ENCODE data around the gene SLC22A15. TPM values are rescaled to one million over a fixed set of nuclear protein-coding genes. Genes with fewer than 3 reads are reported as not detected.

The SLC22A15 gene
- total and polyA plus RNA-seq, 10 of the 15 experiments (the other 5 are each of a cell fraction or from before 2014, with no cell fraction given) = 0.05 to 2.8 (median 0.13) TPM; not detected in 1

DNA sequence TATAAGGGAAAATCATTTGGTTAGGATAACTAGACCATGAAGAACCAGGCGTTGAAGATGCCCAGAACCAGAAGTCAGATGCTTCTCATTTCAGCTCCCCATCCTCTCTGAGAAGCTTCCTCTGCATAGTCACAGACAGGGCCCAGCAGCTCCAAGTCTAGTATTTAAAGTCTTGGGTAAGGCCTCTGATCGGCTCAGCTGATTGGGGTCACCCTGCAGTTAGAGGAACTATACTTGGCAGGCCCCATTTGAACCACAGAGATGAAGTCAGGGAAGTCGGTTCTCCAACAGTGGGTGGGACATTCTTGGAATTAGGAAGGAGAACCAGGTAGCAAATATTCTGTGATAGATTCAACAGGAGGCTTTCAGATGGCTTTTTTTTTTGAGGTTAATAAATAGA lies 48.3 kb downstream of the SLC22A15 start (continued):
- TF ChIP-seq, protein P1, sequence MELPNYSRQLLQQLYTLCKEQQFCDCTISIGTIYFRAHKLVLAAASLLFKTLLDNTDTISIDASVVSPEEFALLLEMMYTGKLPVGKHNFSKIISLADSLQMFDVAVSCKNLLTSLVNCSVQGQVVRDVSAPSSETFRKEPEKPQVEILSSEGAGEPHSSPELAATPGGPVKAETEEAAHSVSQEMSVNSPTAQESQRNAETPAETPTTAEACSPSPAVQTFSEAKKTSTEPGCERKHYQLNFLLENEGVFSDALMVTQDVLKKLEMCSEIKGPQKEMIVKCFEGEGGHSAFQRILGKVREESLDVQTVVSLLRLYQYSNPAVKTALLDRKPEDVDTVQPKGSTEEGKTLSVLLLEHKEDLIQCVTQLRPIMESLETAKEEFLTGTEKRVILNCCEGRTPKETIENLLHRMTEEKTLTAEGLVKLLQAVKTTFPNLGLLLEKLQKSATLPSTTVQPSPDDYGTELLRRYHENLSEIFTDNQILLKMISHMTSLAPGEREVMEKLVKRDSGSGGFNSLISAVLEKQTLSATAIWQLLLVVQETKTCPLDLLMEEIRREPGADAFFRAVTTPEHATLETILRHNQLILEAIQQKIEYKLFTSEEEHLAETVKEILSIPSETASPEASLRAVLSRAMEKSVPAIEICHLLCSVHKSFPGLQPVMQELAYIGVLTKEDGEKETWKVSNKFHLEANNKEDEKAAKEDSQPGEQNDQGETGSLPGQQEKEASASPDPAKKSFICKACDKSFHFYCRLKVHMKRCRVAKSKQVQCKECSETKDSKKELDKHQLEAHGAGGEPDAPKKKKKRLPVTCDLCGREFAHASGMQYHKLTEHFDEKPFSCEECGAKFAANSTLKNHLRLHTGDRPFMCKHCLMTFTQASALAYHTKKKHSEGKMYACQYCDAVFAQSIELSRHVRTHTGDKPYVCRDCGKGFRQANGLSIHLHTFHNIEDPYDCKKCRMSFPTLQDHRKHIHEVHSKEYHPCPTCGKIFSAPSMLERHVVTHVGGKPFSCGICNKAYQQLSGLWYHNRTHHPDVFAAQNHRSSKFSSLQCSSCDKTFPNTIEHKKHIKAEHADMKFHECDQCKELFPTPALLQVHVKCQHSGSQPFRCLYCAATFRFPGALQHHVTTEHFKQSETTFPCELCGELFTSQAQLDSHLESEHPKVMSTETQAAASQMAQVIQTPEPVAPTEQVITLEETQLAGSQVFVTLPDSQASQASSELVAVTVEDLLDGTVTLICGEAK (IDR thresholded peaks at IDR 0.05; ENCODE audit: borderline replicate concordance) = no peak
- TF ChIP-seq TCF12 (IDR thresholded peaks at IDR 0.05; ENCODE audit: low read depth, low read length) = no peak
- no peak for TF ChIP-seq TBL1XR1 (IDR thresholded peaks at IDR 0.05; ENCODE audit: low read depth, low read length)
- no peak for TF ChIP-seq TAF1 (IDR thresholded peaks at IDR 0.05; ENCODE audit: borderline replicate concordance, low read depth, low read length)
- no peak for TF ChIP-seq TCF3 (IDR thresholded peaks at IDR 0.05; ENCODE audit: borderline replicate concordance, insufficient read depth, low read depth, low read length)
- TF ChIP-seq MTA2 (IDR thresholded peaks at IDR 0.05; ENCODE audit: low read depth) = no peak
- TF ChIP-seq KAT2A (conservative IDR thresholded peaks at IDR 0.05; ENCODE audit: control insufficient read depth, low read depth, low read length) = no peak
- no peak for TF ChIP-seq CHD1 (IDR thresholded peaks at IDR 0.05; ENCODE audit: low read depth, low read length)
- TF ChIP-seq CHD2 (IDR thresholded peaks at IDR 0.05; ENCODE audit: borderline replicate concordance, low read depth, low read length) = no peak

DNA sequence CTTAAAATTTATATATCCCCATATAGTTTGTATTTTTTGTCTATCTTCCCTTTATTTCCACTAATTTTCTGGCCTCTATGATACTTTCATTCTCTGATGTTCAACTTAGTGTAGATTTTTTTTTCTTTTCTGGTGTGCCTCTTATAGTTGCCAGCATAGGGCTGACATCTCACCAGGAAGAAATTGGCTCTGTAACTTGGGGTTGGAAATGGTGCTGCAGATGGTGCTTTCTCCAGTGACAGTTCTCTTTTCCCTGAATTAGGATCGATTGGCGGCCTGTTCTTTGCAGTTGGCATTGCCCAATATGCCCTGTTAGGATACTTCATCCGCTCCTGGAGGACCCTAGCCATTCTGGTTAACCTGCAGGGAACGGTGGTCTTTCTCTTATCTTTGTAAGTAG lies 50.3 kb downstream of the SLC22A15 start:
- H3K4me3 ChIP-seq = no peak overlapping the region
- ChIA-PET POLR2A (no interaction called here), SMC1A (ENCODE audit: uncharacterized antibody, unreplicated experiment) (no interaction called here), CTCF (no interaction called here), RAD21 (ENCODE audit: unreplicated experiment) (no interaction called here)
- no peak overlapping the region for H3K27ac ChIP-seq (ENCODE audit: control insufficient read depth, insufficient read depth)
- DNase-seq (ENCODE audit: low read depth, low spot score) (no peak), ATAC-seq (no peak), FAIRE-seq (no peak)
- no peaks in the 10 kb centered on the region for H4K20me1 ChIP-seq (ENCODE audit: control insufficient read depth, insufficient read depth)
- H3K79me2 ChIP-seq (ENCODE audit: control insufficient read depth, insufficient read depth, low read length) = no peaks in the 10 kb centered on the region
- no peaks in the 10 kb centered on the region for H3K36me3 ChIP-seq (ENCODE audit: control insufficient read depth in 2 of 2, insufficient read depth in 2 of 2, low read length in 1 of 2)
- no peak overlapping the region for H2AFZ ChIP-seq (ENCODE audit: control insufficient read depth, low read depth, low read length)
- H3K4me1 ChIP-seq (ENCODE audit: control insufficient read depth, insufficient read depth, low read length) = no peaks in the 10 kb centered on the region
- H3K9ac ChIP-seq (ENCODE audit: control insufficient read depth, insufficient read depth, low read length) = no peak overlapping the region
- H3K4me2 ChIP-seq (ENCODE audit: control insufficient read depth, insufficient read depth) = no peak overlapping the region
- H3K9me3 ChIP-seq (replicated peaks; ENCODE audit: control insufficient read depth, insufficient read depth, low read length) = no peaks in the 10 kb centered on the region
- intact Hi-C loops (cut with micrococcal nuclease; ENCODE audit: unreplicated experiment) = no loop called here
- 51% methylated on average over 4 of the region's 4 CpGs for WGBS (ENCODE audit: insufficient coverage, insufficient replicate concordance, low lambda C conversion rate, missing lambda C conversion rate)
- no peaks in the 10 kb centered on the region for H3K27me3 ChIP-seq (replicated peaks in 1 of 2; ENCODE audit: control insufficient read depth in 2 of 2, insufficient read depth in 2 of 2, low read length in 1 of 2)
- in situ Hi-C loops (cut with MboI) = no loop called here
- BruUV-seq (replicated peaks) = no TSS peak
- TF ChIP-seq RCOR1 (conservative IDR thresholded peaks at IDR 0.05; ENCODE audit: low read depth, low read length) = no peak
- no peak for TF ChIP-seq NFYB (IDR thresholded peaks at IDR 0.05; ENCODE audit: insufficient read depth, low read depth, low read length)
- no peak for TF ChIP-seq YY1 (IDR thresholded peaks at IDR 0.05; ENCODE audit: low read depth, low read length)
- TF ChIP-seq HDAC6 (IDR thresholded peaks at IDR 0.05; ENCODE audit: unreplicated experiment) = no peak
- TF ChIP-seq GABPA (IDR thresholded peaks at IDR 0.05; ENCODE audit: low read depth) = no peak
- no peak for TF ChIP-seq RELA (IDR thresholded peaks at IDR 0.05; ENCODE audit: borderline replicate concordance, partially characterized antibody)
- TF ChIP-seq POLR2AphosphoS2 (IDR thresholded peaks at IDR 0.05; ENCODE audit: low read depth, low read length) = no peak
- no peak for TF ChIP-seq MEF2A (IDR thresholded peaks at IDR 0.05; ENCODE audit: insufficient read depth, low read depth, low read length)
- no peak for TF ChIP-seq ATF7 (IDR thresholded peaks at IDR 0.05; ENCODE audit: low read depth)
- TF ChIP-seq ZNF622 (IDR thresholded peaks at IDR 0.05) = no peak
- TF ChIP-seq POU2F2 (IDR thresholded peaks at IDR 0.05; ENCODE audit: borderline replicate concordance, low read depth, low read length) = no peak

All from GM12878 (cell line).